Activated CD4-positive, alpha-beta memory T cell treated with anti-CD3 and anti-CD28 coated beads for 36 hours (primary cell): ENCODE measurements around the gene IRAK2. TPM values are rescaled to one million over a fixed set of nuclear protein-coding genes. Genes with fewer than 3 reads are reported as not detected.

ENCODE experiments used
- CTCF ChIA-PET: fragments of 350-600 bp; sonication (Branson Sonifier 250); formaldehyde crosslinking; loops from one replicate; lab custom pipeline; 2021; ENCODE audit warnings: antibody characterized with exemption, inconsistent platforms; lab: Charles Lee
- POLR2A ChIA-PET: fragments of 350-600 bp; sonication (Branson Sonifier 250); formaldehyde crosslinking; loops from one replicate; lab custom pipeline; 2021; ENCODE audit warnings: antibody characterized with exemption; lab: Charles Lee
- DNase-seq: peaks from one replicate; pipeline ENCODE4 v3.0.0-alpha.2; 2020
- H3K27ac Mint-ChIP-seq: one replicate; pipeline ENCODE4 v1.8.0; 2021; ENCODE audit warnings: mixed read lengths
- H3K27me3 Mint-ChIP-seq: one replicate; pipeline ENCODE4 v1.8.0; 2021; ENCODE audit warnings: mixed read lengths
- H3K36me3 Mint-ChIP-seq: one replicate; pipeline ENCODE4 v1.8.0; 2021; ENCODE audit warnings: mixed read lengths
- H3K4me1 Mint-ChIP-seq: one replicate; pipeline ENCODE4 v1.8.0; 2021; ENCODE audit warnings: low read depth, mixed read lengths
- H3K4me3 Mint-ChIP-seq: one replicate; pipeline ENCODE4 v1.8.0; 2021; ENCODE audit warnings: mild to moderate bottlenecking, mixed read lengths
- H3K9me3 Mint-ChIP-seq: one replicate; pipeline ENCODE4 v1.8.0; 2021; ENCODE audit warnings: mixed read lengths
- intact Hi-C: fragments of 100-400 bp; cut with micrococcal nuclease; formaldehyde crosslinking; loops from one replicate; pipeline ENCODE4 v1.15.1; 2023
- total RNA-seq, 2 experiments: library from RNA; stranded (reverse); gene quantifications; one replicate each; pipeline ENCODE4 v1.2.3, GENCODE V29; 2021

Gene IRAK2
- total RNA-seq, 2 experiments from 2014 or later, result 7.3 to 8.3 TPM

- peaks cover 8% of the 10 kb centered on the region for H3K9me3 Mint-ChIP-seq
- H3K36me3 Mint-ChIP-seq, result peaks cover 30% of the 10 kb centered on the region
- H3K4me3 Mint-ChIP-seq, result no peak overlapping the region
- DNase-seq, result peak; percentile 54
- H3K4me1 Mint-ChIP-seq, result peaks cover 6% of the 10 kb centered on the region
- ChIA-PET POLR2A (interaction anchor here (0.6 to 1.4 kb wide), 3 partner anchors 9 to 98 kb away, joined by 3 to 6 read pairs (median 4); partner anchors contain the start of gene BRK1), CTCF (no interaction called here)
- intact Hi-C loops, result no loop called here
- no peaks in the 10 kb centered on the region for H3K27me3 Mint-ChIP-seq
- peak overlapping the region; percentile 74 for H3K27ac Mint-ChIP-seq
Observed at GRCh38 chr3:10213156-10213792, 48.6 kb downstream of the IRAK2 start.

GRCh38 chr3:10215578-10216368 lies 51.1 kb downstream of the IRAK2 start:
- Mint-ChIP-seq H3K27me3 (no peaks in the 10 kb centered on the region), H3K36me3 (peaks cover 36% of the 10 kb centered on the region), H3K27ac (peak overlapping the region; percentile 5), H3K4me3 (no peak overlapping the region), H3K4me1 (peaks cover 16% of the 10 kb centered on the region), H3K9me3 (peaks cover 8% of the 10 kb centered on the region)
- no peak for DNase-seq
- CTCF ChIA-PET, result interaction anchor here (1.1 kb wide), 1 partner anchor 12 kb away, joined by 3 read pairs; no protein-coding TSS in a partner anchor
- intact Hi-C loops, result no loop called here
- POLR2A ChIA-PET, result no interaction called here

- CTCF ChIA-PET, result no interaction called here
- DNase-seq, result no peak
- Mint-ChIP-seq H3K27me3 (no peaks in the 10 kb centered on the region), H3K4me3 (no peak overlapping the region), H3K4me1 (peaks cover 27% of the 10 kb centered on the region), H3K36me3 (peaks cover 37% of the 10 kb centered on the region), H3K27ac (no peak overlapping the region), H3K9me3 (peaks cover 8% of the 10 kb centered on the region)
- intact Hi-C loops, result no loop called here
- POLR2A ChIA-PET, result no interaction called here
Observed at GRCh38 chr3:10217359-10217758, 52.6 kb downstream of the IRAK2 start.

GRCh38 chr3:10219737-10220136 lies 55.0 kb downstream of the IRAK2 start:
- CTCF ChIA-PET, result interaction anchor here (1.6 kb wide), 1 partner anchor 25 kb away, joined by 4 read pairs; no protein-coding TSS in a partner anchor

GRCh38 chr3:10223676-10224639 lies 59.2 kb downstream of the IRAK2 start:
- intact Hi-C loops, result loop anchor here (1.0 to 10.0 kb wide), 3 partner anchors 32 to 291 kb away; partner anchors contain the start of genes CRELD1 and EMC3
- ChIA-PET POLR2A (interaction anchor here (0.8 to 1.8 kb wide), 6 partner anchors 18 to 108 kb away, joined by 3 to 10 read pairs (median 4); partner anchors contain the start of gene VHL), CTCF (interaction anchor here (0.6 to 1.8 kb wide), 11 partner anchors 18 to 97 kb away, joined by 3 to 7 read pairs (median 5); partner anchors contain the start of gene VHL)
- DNase-seq, result peak; percentile 73
- Mint-ChIP-seq H3K9me3 (no peaks in the 10 kb centered on the region), H3K27ac (peak overlapping the region; percentile 92), H3K36me3 (peaks cover 29% of the 10 kb centered on the region), H3K27me3 (no peaks in the 10 kb centered on the region), H3K4me1 (peaks cover 72% of the 10 kb centered on the region), H3K4me3 (no peak overlapping the region)

More at GRCh38 chr3:10219737-10220136, 55.0 kb downstream of the IRAK2 start:
- H3K4me3 Mint-ChIP-seq, result no peak overlapping the region
- no peaks in the 10 kb centered on the region for H3K27me3 Mint-ChIP-seq
- peak overlapping the region; percentile 77 for H3K27ac Mint-ChIP-seq
- DNase-seq, result no peak
- H3K9me3 Mint-ChIP-seq, result peaks cover 8% of the 10 kb centered on the region
- intact Hi-C loops, result loop anchor here (1.0 to 10.0 kb wide), 2 partner anchors 27 to 235 kb away; partner anchors contain the start of gene EMC3
- POLR2A ChIA-PET, result interaction anchor here (1.1 to 1.4 kb wide), 3 partner anchors 21 to 28 kb away, joined by 3 to 5 read pairs (median 3); partner anchors contain the start of gene TATDN2
- peaks cover 44% of the 10 kb centered on the region for H3K4me1 Mint-ChIP-seq
- peaks cover 42% of the 10 kb centered on the region for H3K36me3 Mint-ChIP-seq

GRCh38 chr3:10224794-10225665 lies 60.3 kb downstream of the IRAK2 start:
- H3K36me3 Mint-ChIP-seq, result peaks cover 24% of the 10 kb centered on the region
- H3K9me3 Mint-ChIP-seq, result no peaks in the 10 kb centered on the region
- peaks cover 75% of the 10 kb centered on the region for H3K4me1 Mint-ChIP-seq
- no peaks in the 10 kb centered on the region for H3K27me3 Mint-ChIP-seq
- H3K4me3 Mint-ChIP-seq, result peak overlapping the region; percentile 46
- H3K27ac Mint-ChIP-seq, result peak overlapping the region; percentile 92
- CTCF ChIA-PET, result interaction anchor here (1.4 to 1.5 kb wide), 3 partner anchors 33 to 39 kb away, joined by 4 to 7 read pairs (median 5); no protein-coding TSS in a partner anchor
- intact Hi-C loops, result loop anchor here (1.0 to 10.0 kb wide), 7 partner anchors 26 to 292 kb away; partner anchors contain the start of genes BRK1, CRELD1, EMC3 and IRAK2
- DNase-seq, result peak; percentile 84
- POLR2A ChIA-PET, result no interaction called here

- peaks cover 65% of the 10 kb centered on the region for H3K4me1 Mint-ChIP-seq
- no peaks in the 10 kb centered on the region for H3K9me3 Mint-ChIP-seq
- no peak overlapping the region for H3K27ac Mint-ChIP-seq
- no peak for DNase-seq
- ChIA-PET CTCF (interaction anchor here (0.7 to 1.5 kb wide), 4 partner anchors 32 to 293 kb away, joined by 3 to 7 read pairs (median 4); no protein-coding TSS in a partner anchor), POLR2A (no interaction called here)
- H3K36me3 Mint-ChIP-seq, result peaks cover 19% of the 10 kb centered on the region
- no peaks in the 10 kb centered on the region for H3K27me3 Mint-ChIP-seq
- intact Hi-C loops, result loop anchor here (10.0 kb wide), 1 partner anchor 241 kb away; the partner anchor contains the start of gene EMC3
- H3K4me3 Mint-ChIP-seq, result no peak overlapping the region
Observed at GRCh38 chr3:10226293-10226692, 61.6 kb downstream of the IRAK2 start.

- intact Hi-C loops, result loop anchor here (1.0 to 10.0 kb wide), 4 partner anchors 14 to 244 kb away; partner anchors contain the start of genes EMC3 and TATDN2
- peak; percentile 75 for DNase-seq
- ChIA-PET CTCF (interaction anchor here (1.4 kb wide), 1 partner anchor 36 kb away, joined by 5 read pairs; no protein-coding TSS in a partner anchor), POLR2A (interaction anchor here (0.8 to 2.8 kb wide), 4 partner anchors 14 to 295 kb away, joined by 3 to 15 read pairs (median 4); no protein-coding TSS in a partner anchor)
- Mint-ChIP-seq H3K4me1 (peaks cover 51% of the 10 kb centered on the region), H3K27ac (peak overlapping the region; percentile 88), H3K4me3 (no peak overlapping the region), H3K9me3 (no peaks in the 10 kb centered on the region), H3K36me3 (peaks cover 10% of the 10 kb centered on the region), H3K27me3 (no peaks in the 10 kb centered on the region)
Observed at GRCh38 chr3:10228248-10228950, 63.7 kb downstream of the IRAK2 start.

GRCh38 chr3:10229576-10229975 lies 64.9 kb downstream of the IRAK2 start:
- ChIA-PET CTCF (interaction anchor here (0.7 to 1.4 kb wide), 2 partner anchors 14 to 37 kb away, joined by 4 to 5 read pairs; no protein-coding TSS in a partner anchor), POLR2A (interaction anchor here (0.5 to 2.8 kb wide), 2 partner anchors 13 to 253 kb away, joined by 4 to 15 read pairs; no protein-coding TSS in a partner anchor)
- intact Hi-C loops, result loop anchor here (10.0 kb wide), 1 partner anchor 245 kb away; the partner anchor contains the start of gene EMC3
- Mint-ChIP-seq H3K27ac (peak overlapping the region; percentile 76), H3K4me3 (no peak overlapping the region), H3K9me3 (no peaks in the 10 kb centered on the region), H3K4me1 (peaks cover 40% of the 10 kb centered on the region), H3K36me3 (peaks cover 7% of the 10 kb centered on the region), H3K27me3 (no peaks in the 10 kb centered on the region)
- DNase-seq, result no peak
